K562 (cell line): ENCODE measurements around the gene RNF114. TPM values are rescaled to one million over a fixed set of nuclear protein-coding genes. Genes with fewer than 3 reads are reported as not detected.
A peak's percentile ranks its signal among the peaks of the same experiment; 100 is the strongest.

Experiments
- HBP1 ChIP-seq: fragments of 450-650 bp; formaldehyde crosslinking; IDR thresholded peaks from 2 replicates; pipeline ENCODE4 v1.4.0; 2022; ENCODE audit warnings: missing genetic modification characterization
- MBD2 ChIP-seq: sonication (generic); IDR thresholded peaks from 2 replicates; pipeline ENCODE4 v1.6.1; 2016; ENCODE audit warnings: low read depth, borderline replicate concordance
- NFATC3 ChIP-seq: fragments of 450-650 bp; IDR thresholded peaks from 2 replicates; pipeline ENCODE4 v1.6.1; 2017; ENCODE audit warnings: mild to moderate bottlenecking
- NR2C2 ChIP-seq, 2 experiments: fragments of 200-800 bp in 1 of 2; sonication (Bioruptor generic) in 1 of 2; sonication (generic) in 1 of 2; formaldehyde crosslinking in 1 of 2; IDR thresholded peaks; 2 replicates each; pipeline versions ENCODE4 v1.6.1 to v1.8.0; 2016 to 2022; ENCODE audit warnings: mild to moderate bottlenecking in 1 of 2, missing compliant biosample characterization in 1 of 2, missing genetic modification characterization in 1 of 2, missing genetic modification reagents in 1 of 2
- POLR2A ChIP-seq: fragments of 450-650 bp; conservative IDR thresholded peaks from 2 replicates; pipeline ENCODE4 v1.6.1; 2016
- RBM17 ChIP-seq: fragments of 200-400 bp; formaldehyde crosslinking; IDR thresholded peaks from 2 replicates; pipeline ENCODE4 v1.6.1; 2017; ENCODE audit warnings: low read depth, mild to moderate bottlenecking, low read length, borderline replicate concordance
- USF2 ChIP-seq: sonication (generic); formaldehyde crosslinking; IDR thresholded peaks from 2 replicates; pipeline ENCODE4 v1.5.0; 2020; ENCODE audit warnings: missing genetic modification reagents
- XRCC3 ChIP-seq: fragments of 450-650 bp; IDR thresholded peaks from 2 replicates; pipeline ENCODE4 v1.6.1; 2017; ENCODE audit warnings: mild to moderate bottlenecking, moderate library complexity
- YY1 ChIP-seq, 3 experiments: IDR thresholded peaks; 2 replicates each; pipeline ENCODE4 v1.6.1; 2011; ENCODE audit warnings: low read length in 2 of 3, mild to moderate bottlenecking in 2 of 3, moderate library complexity in 2 of 3, borderline replicate concordance in 1 of 3, control low read depth in 1 of 3, low read depth in 1 of 3; ENCODE audit not compliant: insufficient read depth in 3 of 3, insufficient replicate concordance in 2 of 3, control insufficient read depth in 1 of 3, insufficient read length in 1 of 3; ENCODE audit errors: extremely low read depth in 1 of 3
- polyA plus RNA-seq, 8 experiments: library from polyadenylated mRNA; depleted of rRNA in 4 of 8; stranded (reverse) in 5 of 8; unstranded in 3 of 8; fragments of >200 nt; fragmentation: Nextera tagmentation in 2 of 8; fragmentation: Illumina TruSeq in 1 of 8; extraction: Ambion mirVana in 2 of 8; extraction: Trizol in 1 of 8; gene quantifications; 2 replicates each; pipeline versions ENCODE4 v1.2.1 to v1.2.3, GENCODE V29; 2011 to 2014; ENCODE audit warnings: inconsistent platforms in 1 of 8, missing spikeins in 1 of 8
- total RNA-seq, 7 experiments: library from RNA; depleted of rRNA in 6 of 7; stranded (reverse); fragments of >200 nt in 6 of 7; fragmentation: Illumina TruSeq in 2 of 7; extraction: Trizol in 2 of 7; gene quantifications; 2 replicates each; pipeline versions ENCODE4 v1.2.1 to v1.2.3, GENCODE V29; 2011 to 2021; ENCODE audit warnings: low replicate concordance in 1 of 7
- TF ChIP-seq, protein P1 (sequence below): conservative IDR thresholded peaks from 2 replicates; pipeline ENCODE4 v1.6.1; 2011; ENCODE audit warnings: low read depth, mild to moderate bottlenecking, low read length; ENCODE audit not compliant: control insufficient read depth
- TF ChIP-seq, protein P2 (sequence below), 2 experiments: fragments of 450-650 bp in 1 of 2; sonication (generic) in 1 of 2; formaldehyde crosslinking in 1 of 2; IDR thresholded peaks; 2 replicates each; pipeline versions ENCODE4 v1.7.1 to v1.9.0; 2016 to 2022; ENCODE audit warnings: inconsistent platforms in 1 of 2, mild to moderate bottlenecking in 1 of 2, missing genetic modification reagents in 1 of 2

Gene RNF114
- total and polyA plus RNA-seq, 9 of the 15 experiments (the other 6 are each of a cell fraction or from before 2014, with no cell fraction given): 38.6 to 111 (median 62.6) TPM

DNA sequence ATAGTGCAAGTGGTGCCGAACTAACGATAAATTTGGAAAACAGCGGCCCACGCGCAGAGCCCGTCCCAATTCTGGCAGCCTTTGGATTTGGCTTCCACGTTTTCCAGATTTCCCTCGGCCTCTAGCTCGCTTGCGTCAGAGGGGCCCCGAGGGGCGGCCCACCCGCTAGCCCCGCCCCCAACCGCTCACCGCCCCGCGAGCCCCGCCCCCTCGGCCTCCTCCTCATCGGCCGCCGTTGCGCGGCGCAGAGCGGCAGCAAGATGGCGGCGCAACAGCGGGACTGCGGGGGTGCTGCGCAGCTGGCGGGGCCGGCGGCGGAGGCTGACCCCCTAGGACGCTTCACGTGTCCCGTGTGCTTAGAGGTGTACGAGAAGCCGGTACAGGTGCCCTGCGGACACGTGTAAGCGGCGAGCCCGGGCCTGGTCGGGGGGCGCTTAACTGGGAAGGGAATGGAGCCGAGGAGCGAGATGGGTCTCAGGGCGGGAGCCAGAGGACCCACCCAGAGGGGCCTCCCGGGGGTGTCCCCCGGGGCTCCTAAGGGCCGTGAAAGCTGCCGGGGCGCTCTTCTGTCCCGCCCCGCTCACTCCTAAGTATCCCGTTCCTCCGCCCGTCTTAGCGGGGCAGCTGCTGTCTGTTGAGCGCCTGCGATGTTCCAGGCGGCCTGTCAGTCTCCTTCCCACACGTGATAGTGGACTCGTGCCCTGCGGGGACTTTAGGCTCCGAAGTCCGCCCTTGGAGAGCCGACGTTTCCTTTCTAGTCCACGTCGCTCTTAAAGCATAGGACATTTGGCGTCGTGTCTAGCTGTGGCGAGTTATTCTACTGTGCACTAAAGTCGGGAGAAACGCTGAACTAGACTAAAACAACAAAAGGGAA lies at the start of gene RNF114 (continued):
- peak; percentile 62; the same call in 1 of the 2 replicates for TF ChIP-seq USF2
- TF ChIP-seq HBP1 (CRISPR knock-in tag): 0 out of 2 replicates have a peak, but pooled peaks have one; percentile 8
- TF ChIP-seq, protein P1, sequence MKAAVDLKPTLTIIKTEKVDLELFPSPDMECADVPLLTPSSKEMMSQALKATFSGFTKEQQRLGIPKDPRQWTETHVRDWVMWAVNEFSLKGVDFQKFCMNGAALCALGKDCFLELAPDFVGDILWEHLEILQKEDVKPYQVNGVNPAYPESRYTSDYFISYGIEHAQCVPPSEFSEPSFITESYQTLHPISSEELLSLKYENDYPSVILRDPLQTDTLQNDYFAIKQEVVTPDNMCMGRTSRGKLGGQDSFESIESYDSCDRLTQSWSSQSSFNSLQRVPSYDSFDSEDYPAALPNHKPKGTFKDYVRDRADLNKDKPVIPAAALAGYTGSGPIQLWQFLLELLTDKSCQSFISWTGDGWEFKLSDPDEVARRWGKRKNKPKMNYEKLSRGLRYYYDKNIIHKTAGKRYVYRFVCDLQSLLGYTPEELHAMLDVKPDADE: peak; percentile 51; the same call in 1 of the 2 replicates
- TF ChIP-seq NFATC3: no peak
- TF ChIP-seq RBM17: no peak
- TF ChIP-seq XRCC3: no peak
- peak; percentile 27; the same call in 1 of the 2 replicates for TF ChIP-seq MBD2
- peak; percentile 87 for TF ChIP-seq POLR2A
- peak; percentile 82 to 98 (median 95) for TF ChIP-seq YY1 (IDR thresholded peaks at IDR 0.05; ENCODE audit: borderline replicate concordance in 1 of 3, control insufficient read depth in 1 of 3, extremely low read depth in 1 of 3, insufficient read depth in 3 of 3, insufficient read length in 1 of 3, insufficient replicate concordance in 2 of 3, low read depth in 1 of 3, low read length in 2 of 3)
- no peak for TF ChIP-seq NR2C2 (CRISPR knock-in tag; IDR thresholded peaks at IDR 0.05)
- peak; percentile 56 for TF ChIP-seq NR2C2 (tag; IDR thresholded peaks at IDR 0.05)
- TF ChIP-seq, protein P2, sequence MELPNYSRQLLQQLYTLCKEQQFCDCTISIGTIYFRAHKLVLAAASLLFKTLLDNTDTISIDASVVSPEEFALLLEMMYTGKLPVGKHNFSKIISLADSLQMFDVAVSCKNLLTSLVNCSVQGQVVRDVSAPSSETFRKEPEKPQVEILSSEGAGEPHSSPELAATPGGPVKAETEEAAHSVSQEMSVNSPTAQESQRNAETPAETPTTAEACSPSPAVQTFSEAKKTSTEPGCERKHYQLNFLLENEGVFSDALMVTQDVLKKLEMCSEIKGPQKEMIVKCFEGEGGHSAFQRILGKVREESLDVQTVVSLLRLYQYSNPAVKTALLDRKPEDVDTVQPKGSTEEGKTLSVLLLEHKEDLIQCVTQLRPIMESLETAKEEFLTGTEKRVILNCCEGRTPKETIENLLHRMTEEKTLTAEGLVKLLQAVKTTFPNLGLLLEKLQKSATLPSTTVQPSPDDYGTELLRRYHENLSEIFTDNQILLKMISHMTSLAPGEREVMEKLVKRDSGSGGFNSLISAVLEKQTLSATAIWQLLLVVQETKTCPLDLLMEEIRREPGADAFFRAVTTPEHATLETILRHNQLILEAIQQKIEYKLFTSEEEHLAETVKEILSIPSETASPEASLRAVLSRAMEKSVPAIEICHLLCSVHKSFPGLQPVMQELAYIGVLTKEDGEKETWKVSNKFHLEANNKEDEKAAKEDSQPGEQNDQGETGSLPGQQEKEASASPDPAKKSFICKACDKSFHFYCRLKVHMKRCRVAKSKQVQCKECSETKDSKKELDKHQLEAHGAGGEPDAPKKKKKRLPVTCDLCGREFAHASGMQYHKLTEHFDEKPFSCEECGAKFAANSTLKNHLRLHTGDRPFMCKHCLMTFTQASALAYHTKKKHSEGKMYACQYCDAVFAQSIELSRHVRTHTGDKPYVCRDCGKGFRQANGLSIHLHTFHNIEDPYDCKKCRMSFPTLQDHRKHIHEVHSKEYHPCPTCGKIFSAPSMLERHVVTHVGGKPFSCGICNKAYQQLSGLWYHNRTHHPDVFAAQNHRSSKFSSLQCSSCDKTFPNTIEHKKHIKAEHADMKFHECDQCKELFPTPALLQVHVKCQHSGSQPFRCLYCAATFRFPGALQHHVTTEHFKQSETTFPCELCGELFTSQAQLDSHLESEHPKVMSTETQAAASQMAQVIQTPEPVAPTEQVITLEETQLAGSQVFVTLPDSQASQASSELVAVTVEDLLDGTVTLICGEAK (IDR thresholded peaks at IDR 0.05): peak; percentile 30; the same call in 1 of the 2 replicates
- TF ChIP-seq, protein P2 (CRISPR knock-in tag; IDR thresholded peaks at IDR 0.05): no peak
